ENCODE results near the gene LRRFIP2. TPM values are rescaled to one million over a fixed set of nuclear protein-coding genes. Genes with fewer than 3 reads are reported as not detected.
"Not testable (repeated sequence)": the region's sequence is repeated elsewhere in the genome, so short reads cannot be mapped to it uniquely, and the experiment has no call there.

LRRFIP2 gene
- total RNA-seq, 1 experiment from 2014 or later = 48.7 TPM

DNA sequence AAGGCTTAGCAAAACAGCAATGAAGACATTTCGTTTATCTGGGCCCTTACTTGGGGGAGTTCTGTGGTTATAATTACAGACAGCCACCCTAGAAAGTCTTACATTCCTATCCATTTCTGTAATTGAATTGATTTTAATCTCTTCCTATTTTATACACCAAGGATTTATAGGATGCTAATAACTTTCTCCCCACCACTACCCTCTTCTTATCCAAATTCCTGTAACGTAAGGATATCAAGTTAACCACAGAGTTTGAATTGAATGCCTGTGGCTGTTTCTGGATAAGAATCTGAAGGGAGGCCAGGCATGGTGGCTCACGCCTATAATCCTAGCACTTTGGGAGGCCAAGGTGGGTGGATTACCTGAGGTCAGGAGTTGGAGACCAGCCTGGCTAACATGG, 102.5 kb downstream of the LRRFIP2 start:
- no peak for DNase-seq (ENCODE audit: low read depth)

- DNase-seq (ENCODE audit: low read depth) = no peak
These were observed 106.4 kb downstream of the LRRFIP2 start for GRCh38 chr3:37068031-37068430.

DNA sequence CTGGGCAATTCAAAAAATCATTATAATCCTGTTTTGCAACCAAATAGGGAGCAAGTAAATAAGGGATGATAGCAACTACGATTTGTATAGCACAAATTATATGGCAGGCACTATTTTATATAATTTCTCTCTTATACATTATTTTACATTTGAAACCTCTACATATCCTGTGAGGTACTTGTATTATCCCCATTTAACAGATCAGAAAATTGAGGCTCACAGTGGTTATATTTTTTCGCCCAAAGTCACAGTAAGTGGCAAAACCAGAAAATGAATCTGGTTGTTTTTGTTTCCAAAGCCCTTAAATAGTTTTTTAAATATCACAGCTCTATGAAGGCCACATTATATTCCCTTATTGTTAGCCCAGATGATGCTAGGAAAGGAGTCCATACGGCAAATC, 106.8 kb downstream of the LRRFIP2 start:
- DNase-seq (ENCODE audit: low read depth) = no peak

DNA sequence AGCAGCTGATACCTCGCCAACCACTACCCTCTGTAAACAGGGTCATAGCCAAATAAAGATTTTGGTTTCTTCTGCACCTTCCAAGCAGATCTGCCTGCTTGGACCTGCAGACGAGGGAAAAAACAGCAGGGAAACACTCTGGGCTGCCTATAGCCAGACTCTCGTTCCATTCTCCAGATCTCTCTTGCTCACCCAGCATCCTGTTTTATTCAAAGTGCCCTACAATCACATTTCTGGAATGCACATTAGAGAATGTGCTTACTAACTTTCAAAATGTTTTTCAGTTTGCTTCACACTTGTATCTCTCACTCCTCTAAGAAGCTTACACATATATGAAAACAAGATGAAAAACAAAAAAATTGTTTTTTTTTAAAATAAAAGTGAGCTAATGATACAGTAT, 109.6 kb downstream of the LRRFIP2 start:
- DNase-seq (ENCODE audit: low read depth) = no peak

DNA sequence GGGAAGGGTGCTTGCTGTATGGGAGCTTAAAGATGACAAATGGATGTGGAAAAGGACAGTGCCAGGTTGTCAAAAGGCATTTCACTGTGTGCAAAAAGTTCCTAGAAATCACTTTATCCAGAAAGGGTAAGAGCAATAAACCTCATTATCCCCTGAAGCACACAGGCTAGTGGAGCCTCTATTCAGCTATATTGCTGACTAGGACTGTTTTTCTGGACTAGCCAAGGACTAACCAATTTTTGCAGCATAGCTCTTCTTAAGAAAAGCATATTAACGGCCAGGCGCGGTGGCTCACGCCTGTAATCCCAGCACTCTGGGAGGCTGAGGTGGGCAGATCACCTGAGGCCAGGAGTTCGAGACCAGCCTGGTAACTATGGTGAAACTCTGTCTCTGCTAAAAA, 116.3 kb downstream of the LRRFIP2 start:
- DNase-seq (ENCODE audit: low read depth) = no peak

DNA sequence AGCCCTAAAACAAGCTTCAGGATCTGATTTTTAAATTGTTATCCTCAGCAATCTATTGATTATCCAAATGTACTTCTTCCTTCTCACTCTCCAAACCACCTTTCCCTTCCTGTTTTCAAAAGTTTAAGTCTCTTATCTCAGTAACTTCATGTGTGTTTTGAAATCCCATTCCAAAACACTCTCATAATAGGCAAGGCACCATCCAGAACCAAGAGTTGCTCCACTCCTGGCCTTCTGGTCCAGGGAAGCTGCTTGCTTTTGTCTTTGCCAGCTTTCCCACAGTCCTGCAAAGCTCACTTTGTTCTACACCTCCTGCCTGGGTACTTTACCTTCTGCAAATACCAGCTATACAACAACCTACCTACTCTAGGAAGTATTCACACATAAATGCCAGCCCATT, 117.6 kb downstream of the LRRFIP2 start:
- DNase-seq (ENCODE audit: low read depth) = no peak

DNA sequence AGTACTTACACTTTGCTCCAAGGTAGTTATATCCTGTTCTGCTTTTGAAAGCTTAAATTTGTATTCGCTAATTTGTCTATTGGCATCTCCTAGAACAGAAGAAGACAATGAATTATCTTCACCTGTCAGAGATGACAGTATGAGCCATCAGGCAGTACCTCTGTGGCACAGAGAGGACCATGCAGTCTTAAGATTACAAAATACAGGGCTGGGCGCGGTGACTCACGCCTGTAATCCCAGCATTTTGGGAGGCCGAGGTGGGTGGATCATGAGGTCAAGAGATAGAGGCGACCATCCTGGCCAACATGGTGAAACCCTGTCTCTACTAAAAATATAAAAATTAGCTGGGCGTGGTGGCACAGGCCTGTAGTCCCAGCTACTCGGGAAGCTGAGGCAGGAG, 119.3 kb downstream of the LRRFIP2 start:
- DNase-seq (ENCODE audit: low read depth) = not testable (repeated sequence)

- peak; percentile 17 for DNase-seq (ENCODE audit: low read depth)
These were observed 120.0 kb downstream of the LRRFIP2 start for GRCh38 chr3:37054370-37054769.

DNA sequence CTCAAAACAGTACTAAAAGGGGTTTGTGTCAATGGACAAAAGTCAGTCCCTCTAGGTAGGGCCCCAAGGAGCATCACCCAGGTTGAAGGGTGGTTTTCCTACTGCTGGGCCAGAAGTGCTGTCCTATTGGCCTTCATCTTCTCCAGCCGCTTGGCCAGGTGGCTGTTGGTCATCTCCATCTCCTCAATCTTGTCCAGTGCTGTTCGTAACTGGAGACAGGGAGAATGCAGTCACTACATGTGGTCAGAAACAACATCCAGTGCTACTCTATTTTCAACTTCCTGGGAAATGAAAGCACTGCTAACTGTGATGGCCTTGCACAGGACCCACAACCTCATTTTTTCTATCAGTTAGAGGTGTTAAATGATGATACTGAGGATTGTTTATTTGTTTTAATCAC, 120.6 kb downstream of the LRRFIP2 start:
- DNase-seq (ENCODE audit: low read depth) = no peak

DNA sequence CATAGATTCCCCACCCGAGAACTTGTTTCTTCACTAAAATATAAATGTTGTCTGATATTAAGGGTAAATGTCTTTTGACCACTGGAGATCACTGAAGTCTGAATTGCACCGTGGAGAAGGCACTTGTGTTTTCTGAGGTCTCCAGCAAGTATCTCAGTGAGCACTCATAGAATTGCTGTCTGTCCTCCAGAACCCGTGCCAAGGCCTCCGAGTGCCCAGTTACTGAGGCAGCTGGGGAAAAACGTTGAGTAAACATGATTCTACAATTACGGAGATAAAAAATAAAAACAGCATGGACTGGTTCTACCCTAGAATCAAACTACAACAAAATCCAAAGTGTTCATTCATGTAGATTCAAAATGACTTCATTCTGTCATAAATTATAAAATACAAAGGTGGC, 121.0 kb downstream of the LRRFIP2 start:
- no peak for DNase-seq (ENCODE audit: low read depth)

- no peak for DNase-seq (ENCODE audit: low read depth)
These were observed 121.5 kb downstream of the LRRFIP2 start for GRCh38 chr3:37052860-37053259.

GRCh38 chr3:37050282-37050681, 124.1 kb downstream of the LRRFIP2 start:
- no peak for DNase-seq (ENCODE audit: low read depth)

- not testable (repeated sequence) for DNase-seq (ENCODE audit: low read depth)
These were observed 131.7 kb downstream of the LRRFIP2 start for GRCh38 chr3:37042712-37043111.

- no peak for DNase-seq (ENCODE audit: low read depth)
These were observed 132.7 kb downstream of the LRRFIP2 start for GRCh38 chr3:37041546-37042195.

DNA sequence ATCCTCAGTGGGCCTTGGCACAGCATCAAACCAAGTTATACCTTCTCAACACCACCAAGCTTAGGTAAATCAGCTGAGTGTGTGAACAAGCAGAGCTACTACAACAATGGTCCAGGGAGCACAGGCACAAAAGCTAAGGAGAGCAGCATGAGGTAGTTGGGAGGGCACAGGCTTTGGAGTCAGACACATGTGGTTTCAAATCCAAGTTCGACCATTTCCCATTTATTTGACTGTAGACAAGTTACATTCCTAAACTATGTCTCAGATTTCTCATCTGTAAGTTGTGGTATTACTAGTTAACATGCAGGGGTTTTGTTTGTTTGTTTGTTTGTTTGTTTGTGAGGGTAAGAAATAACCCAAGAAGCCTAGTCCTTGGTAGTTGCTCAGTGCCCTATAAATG, 134.2 kb downstream of the LRRFIP2 start:
- no peak for DNase-seq (ENCODE audit: low read depth)

DNA sequence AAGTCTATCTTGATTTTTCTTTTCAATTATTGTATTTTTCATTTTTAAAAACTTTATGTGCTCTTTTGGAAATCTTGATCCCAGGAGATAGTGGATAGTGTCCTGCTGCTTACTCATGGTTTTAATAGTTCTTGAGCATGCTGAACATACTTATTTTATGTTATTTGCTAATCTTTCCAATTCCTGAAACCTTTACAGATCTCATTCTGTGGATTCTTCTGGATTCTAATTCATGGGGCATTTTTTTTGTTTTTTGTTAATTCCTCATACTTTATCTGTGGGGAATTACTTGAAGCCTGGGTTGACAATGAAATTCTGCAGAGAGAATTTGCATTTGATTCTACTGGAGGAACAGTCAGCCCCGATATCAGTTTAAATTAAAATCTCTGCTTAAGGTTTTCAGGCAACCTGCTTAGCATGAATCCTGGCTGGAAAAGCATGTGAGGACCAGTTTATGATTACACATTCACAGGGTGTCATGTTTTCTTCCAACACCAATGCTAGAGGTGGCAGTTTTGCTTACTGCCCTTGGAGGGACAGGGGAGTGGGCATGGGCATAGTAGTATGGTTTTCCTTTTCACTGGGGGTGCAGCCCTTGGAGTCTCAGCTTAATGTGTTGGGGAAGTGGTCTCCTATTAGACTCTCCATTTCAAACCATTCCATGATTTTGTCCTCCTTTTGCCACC, 135.1 kb downstream of the LRRFIP2 start:
- DNase-seq (ENCODE audit: low read depth) = no peak

GRCh38 chr3:37037352-37037751, 137.0 kb downstream of the LRRFIP2 start:
- DNase-seq (ENCODE audit: low read depth) = no peak

DNA sequence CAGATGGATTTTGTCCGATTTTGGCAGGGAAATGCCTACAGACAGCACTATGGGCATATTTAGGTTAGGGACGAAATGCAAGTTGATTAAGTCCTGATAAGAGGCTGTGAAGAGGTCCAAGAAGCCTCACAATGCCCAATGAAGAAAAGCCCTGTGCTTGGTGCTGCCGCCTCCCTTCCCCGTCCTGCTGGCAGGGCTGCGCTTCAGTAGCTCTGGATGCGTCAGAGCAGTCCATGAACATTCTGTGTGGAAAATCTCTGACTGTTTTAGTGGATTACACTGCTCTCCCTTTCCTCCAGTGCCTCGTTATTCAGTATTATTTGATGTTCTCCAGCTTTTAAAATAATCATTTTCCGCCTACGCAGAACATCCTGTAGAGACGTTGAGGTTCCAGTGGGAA, 141.4 kb downstream of the LRRFIP2 start:
- DNase-seq (ENCODE audit: low read depth) = no peak

DNA sequence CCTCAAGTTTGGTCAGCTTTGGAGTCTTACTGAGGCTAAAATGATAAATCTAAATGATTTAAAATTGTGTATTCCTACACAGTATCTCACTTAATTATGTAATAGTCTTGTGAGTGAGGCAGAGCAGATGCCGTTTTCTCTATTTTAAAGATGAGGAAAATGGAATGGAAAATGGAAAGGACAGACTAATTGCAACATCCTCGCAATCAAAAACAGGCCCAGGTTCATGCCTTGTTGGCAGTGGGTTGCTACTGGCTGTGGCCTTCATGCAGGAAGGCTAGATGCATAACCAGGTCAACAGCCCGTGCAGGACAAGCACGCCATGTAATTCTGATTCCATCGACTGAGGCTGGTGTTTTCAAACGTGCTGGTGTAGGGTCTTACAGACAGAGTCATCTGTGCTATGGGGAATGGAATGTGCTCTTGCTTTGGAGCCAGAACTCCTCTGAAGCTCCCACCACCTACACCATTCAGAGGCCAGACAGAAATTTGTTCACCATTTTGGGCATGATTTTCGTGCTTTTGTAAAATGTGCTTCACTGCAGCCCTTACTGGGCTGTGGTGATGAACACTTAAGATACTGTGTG, 143.2 kb downstream of the LRRFIP2 start:
- DNase-seq (ENCODE audit: low read depth) = no peak

DNA sequence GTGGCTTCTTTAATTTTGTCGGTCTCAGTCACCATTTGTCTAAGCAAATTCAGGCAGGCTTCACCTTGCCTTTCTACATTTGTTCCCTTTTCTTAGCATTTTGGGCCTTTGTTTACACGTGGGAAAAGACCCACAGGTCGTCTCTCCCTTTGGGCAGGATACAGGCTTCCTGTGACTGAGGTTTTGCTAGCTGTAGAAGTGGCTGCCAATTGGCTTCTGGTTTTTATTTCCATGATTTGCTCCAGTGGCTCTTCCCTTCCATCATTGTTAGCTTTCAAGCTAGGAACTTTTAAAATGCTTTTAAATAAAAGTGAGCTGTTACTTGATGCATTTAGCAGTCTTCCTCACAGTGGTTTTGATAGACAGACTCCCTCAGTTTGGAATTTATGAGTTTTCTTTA, 143.8 kb downstream of the LRRFIP2 start:
- DNase-seq (ENCODE audit: low read depth) = no peak

- no peak for DNase-seq (ENCODE audit: low read depth)
These were observed 144.7 kb downstream of the LRRFIP2 start for GRCh38 chr3:37029516-37030163.

DNA sequence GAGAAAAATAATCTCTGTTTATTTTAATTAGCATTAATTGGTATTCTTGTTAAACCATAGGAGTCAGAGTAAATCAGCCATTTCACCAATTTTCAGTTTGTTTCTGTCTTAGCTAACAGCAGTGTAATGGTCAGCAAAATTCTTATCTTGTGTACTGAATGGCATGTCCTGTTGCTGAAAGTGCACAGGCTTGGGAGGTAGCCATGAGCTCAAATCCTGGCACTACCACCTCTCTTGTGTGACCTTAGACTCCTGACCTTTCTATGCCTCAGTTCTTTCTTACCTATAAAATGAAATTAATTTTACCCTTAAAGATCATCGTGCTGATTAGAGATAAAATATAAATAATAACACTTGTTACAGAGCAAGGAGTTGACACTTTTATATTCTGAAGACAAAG, 145.3 kb downstream of the LRRFIP2 start:
- no peak for DNase-seq (ENCODE audit: low read depth)

All from HT1080 (cell line).